ENCODE data around the gene CREB5.

CREB5 gene

GRCh38 chr7:28502408-28502807 is 90.1 kb downstream of the CREB5 start:
- Histone ChIP-seq H3K27me3 (ENCODE audit: insufficient read depth, low read depth, severe bottlenecking) (peaks cover 51% of the 10 kb centered on the region), H3K36me3 (no peaks in the 10 kb centered on the region), H3K27ac (no peak overlapping the region), H3K4me3 (ENCODE audit: low read depth, low read length) (no peak overlapping the region), H3K9me3 (ENCODE audit: severe bottlenecking) (no peaks in the 10 kb centered on the region)
- no peak for TF ChIP-seq CTCF (IDR thresholded peaks at IDR 0.05; ENCODE audit: low read depth, low read length)
- DNase-seq, result no peak

GRCh38 chr7:28503396-28503795 is 91.1 kb downstream of the CREB5 start:
- Histone ChIP-seq H3K27me3 (ENCODE audit: insufficient read depth, low read depth, severe bottlenecking) (peaks cover 61% of the 10 kb centered on the region), H3K9me3 (ENCODE audit: severe bottlenecking) (no peaks in the 10 kb centered on the region), H3K4me3 (ENCODE audit: low read depth, low read length) (no peak overlapping the region), H3K27ac (no peak overlapping the region), H3K36me3 (no peaks in the 10 kb centered on the region)
- TF ChIP-seq CTCF (IDR thresholded peaks at IDR 0.05; ENCODE audit: low read depth, low read length), result no peak
- DNase-seq, result no peak

GRCh38 chr7:28505014-28505413 is 92.7 kb downstream of the CREB5 start:
- Histone ChIP-seq H3K9me3 (ENCODE audit: severe bottlenecking) (no peaks in the 10 kb centered on the region), H3K4me3 (ENCODE audit: low read depth, low read length) (no peak overlapping the region), H3K27ac (no peak overlapping the region), H3K36me3 (no peaks in the 10 kb centered on the region), H3K27me3 (ENCODE audit: insufficient read depth, low read depth, severe bottlenecking) (peaks cover 63% of the 10 kb centered on the region)
- no peak for TF ChIP-seq CTCF (IDR thresholded peaks at IDR 0.05; ENCODE audit: low read depth, low read length)
- no peak for DNase-seq

GRCh38 chr7:28505867-28506266 is 93.5 kb downstream of the CREB5 start:
- Histone ChIP-seq H3K36me3 (no peaks in the 10 kb centered on the region), H3K27ac (no peak overlapping the region), H3K4me3 (ENCODE audit: low read depth, low read length) (no peak overlapping the region), H3K27me3 (ENCODE audit: insufficient read depth, low read depth, severe bottlenecking) (peaks cover 66% of the 10 kb centered on the region), H3K9me3 (ENCODE audit: severe bottlenecking) (no peaks in the 10 kb centered on the region)
- DNase-seq, result no peak
- no peak for TF ChIP-seq CTCF (IDR thresholded peaks at IDR 0.05; ENCODE audit: low read depth, low read length)

- no peak overlapping the region for H3K4me3 ChIP-seq (ENCODE audit: low read depth, low read length)
- H3K27me3 ChIP-seq (ENCODE audit: insufficient read depth, low read depth, severe bottlenecking), result peaks cover 62% of the 10 kb centered on the region
- no peak overlapping the region for H3K27ac ChIP-seq
- DNase-seq, result no peak
- no peak for TF ChIP-seq CTCF (IDR thresholded peaks at IDR 0.05; ENCODE audit: low read depth, low read length)
- H3K36me3 ChIP-seq, result no peaks in the 10 kb centered on the region
- H3K9me3 ChIP-seq (ENCODE audit: severe bottlenecking), result no peaks in the 10 kb centered on the region
These were observed 95.4 kb downstream of the CREB5 start for GRCh38 chr7:28507525-28508282.
